ENCODE data around the gene PTGER1.
"Not testable (repeated sequence)": the region's sequence is repeated elsewhere in the genome, so short reads cannot be mapped to it uniquely, and the experiment has no call there.

PTGER1 gene

DNA sequence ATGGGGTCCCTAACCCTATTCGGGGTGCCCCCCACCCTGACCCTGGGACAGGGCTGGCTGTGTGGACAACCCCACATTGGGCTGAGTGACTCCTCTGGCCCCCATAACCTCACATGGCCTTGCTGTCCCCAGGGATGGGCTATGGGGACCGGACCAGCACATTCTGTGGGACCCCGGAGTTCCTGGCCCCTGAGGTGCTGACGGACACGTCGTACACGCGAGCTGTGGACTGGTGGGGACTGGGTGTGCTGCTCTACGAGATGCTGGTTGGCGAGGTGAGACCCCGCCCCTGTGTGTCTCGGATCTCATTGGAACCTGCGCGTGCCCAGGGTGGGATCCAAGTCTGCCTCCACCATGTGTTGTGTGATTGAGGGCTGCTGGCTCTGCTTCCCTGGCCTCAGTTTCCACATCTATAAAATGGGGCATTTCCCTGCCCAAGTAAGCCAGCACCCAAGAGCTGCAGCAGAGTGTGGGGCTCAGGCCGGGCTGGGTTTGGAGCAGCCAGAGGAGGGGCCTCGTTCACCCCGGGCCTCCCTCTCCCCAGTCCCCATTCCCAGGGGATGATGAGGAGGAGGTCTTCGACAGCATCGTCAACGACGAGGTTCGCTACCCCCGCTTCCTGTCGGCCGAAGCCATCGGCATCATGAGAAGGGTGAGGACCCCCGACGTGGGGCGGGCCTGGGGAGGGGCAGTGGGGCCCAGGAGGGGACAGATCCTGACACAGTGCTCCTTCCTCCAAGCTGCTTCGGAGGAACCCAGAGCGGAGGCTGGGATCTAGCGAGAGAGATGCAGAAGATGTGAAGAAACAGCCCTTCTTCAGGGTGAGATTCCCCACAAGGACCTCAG lies 4.9 kb downstream of the PTGER1 start:
- H3K4me1 ChIP-seq (ENCODE audit: control extremely low read depth in 1 of 4, control insufficient read depth in 4 of 4, insufficient read depth in 4 of 4, low read length in 3 of 4) = peaks cover 0 to 34% (median 25%) of the 10 kb centered on the region in 4 experiments
- H3K36me3 ChIP-seq (ENCODE audit: control insufficient read depth in 4 of 4, insufficient read depth in 4 of 4, low read length in 3 of 4) = peaks cover 3 to 52% (median 32%) of the 10 kb centered on the region in 4 experiments
- H3K9me3 ChIP-seq (ENCODE audit: control extremely low read depth in 1 of 5, control insufficient read depth in 4 of 5, insufficient read depth in 2 of 5, low read depth in 1 of 5, low read length in 4 of 5) = no peaks in the 10 kb centered on the region
- WGBS (ENCODE audit: insufficient coverage) = 96% methylated on average over 23 of the region's 32 CpGs
- DNase-seq = no peak
- POLR2A ChIA-PET = interaction anchor here (0.5 to 0.8 kb wide), 2 partner anchors 14 to 48 kb away, joined by 3 read pairs; no protein-coding TSS in a partner anchor
- CTCF ChIA-PET = interaction anchor here (3.1 kb wide), 1 partner anchor 10 kb away, joined by 17 read pairs; no protein-coding TSS in a partner anchor
- no peak overlapping the region for H3K4me3 ChIP-seq (ENCODE audit: control insufficient read depth in 1 of 7, extremely low read depth in 1 of 7, insufficient read depth in 4 of 7, low read depth in 2 of 7, low read length in 6 of 7)
- no peak overlapping the region for H3K27ac ChIP-seq (ENCODE audit: insufficient read depth in 1 of 2, low read depth in 1 of 2, low read length in 2 of 2, poor library complexity in 1 of 2, severe bottlenecking in 2 of 2)
- H3K27me3 ChIP-seq (replicated peaks in 2 of 5; ENCODE audit: control insufficient read depth in 4 of 5, insufficient read depth in 5 of 5, low read length in 4 of 5) = peaks cover 0 to 29% (median 7%) of the 10 kb centered on the region in 5 experiments

DNA sequence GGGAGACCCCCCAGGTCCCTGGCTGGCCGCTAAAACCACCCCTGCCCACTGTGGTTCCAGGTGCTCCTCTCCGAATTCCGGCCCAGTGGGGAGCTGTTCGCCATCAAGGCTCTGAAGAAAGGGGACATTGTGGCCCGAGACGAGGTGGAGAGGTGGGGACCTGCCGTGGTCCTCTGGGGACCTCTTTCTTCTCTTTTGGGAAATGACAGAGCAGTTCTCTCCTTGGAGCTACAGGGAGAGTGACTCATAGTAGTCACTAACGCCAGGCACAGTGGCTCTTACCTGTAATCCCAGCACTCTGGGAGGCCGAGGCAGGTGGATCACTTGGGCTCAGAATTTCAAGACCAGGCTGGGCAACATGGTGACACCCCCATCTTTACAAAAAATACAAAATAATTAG lies 7.3 kb downstream of the PTGER1 start:
- peaks cover 12 to 74% (median 50%) of the 10 kb centered on the region in 4 experiments for H3K36me3 ChIP-seq (ENCODE audit: control insufficient read depth in 4 of 4, insufficient read depth in 4 of 4, low read length in 3 of 4)
- 89% methylated on average over 8 of the region's 9 CpGs for whole genome bisulfite sequencing (ENCODE audit: insufficient coverage)
- peaks cover 0 to 11% (median 11%) of the 10 kb centered on the region in 4 experiments for H3K4me1 ChIP-seq (ENCODE audit: control extremely low read depth in 1 of 4, control insufficient read depth in 4 of 4, insufficient read depth in 4 of 4, low read length in 3 of 4)
- no peak overlapping the region for H3K27ac ChIP-seq (ENCODE audit: insufficient read depth in 1 of 2, low read depth in 1 of 2, low read length in 2 of 2, poor library complexity in 1 of 2, severe bottlenecking in 2 of 2)
- peaks cover 0 to 6% (median under 1%) of the 10 kb centered on the region in 5 experiments for H3K27me3 ChIP-seq (replicated peaks in 2 of 5; ENCODE audit: control insufficient read depth in 4 of 5, insufficient read depth in 5 of 5, low read length in 4 of 5)
- no peak overlapping the region for H3K4me3 ChIP-seq (ENCODE audit: control insufficient read depth in 1 of 7, extremely low read depth in 1 of 7, insufficient read depth in 4 of 7, low read depth in 2 of 7, low read length in 6 of 7)
- no peaks in the 10 kb centered on the region for H3K9me3 ChIP-seq (ENCODE audit: control extremely low read depth in 1 of 5, control insufficient read depth in 4 of 5, insufficient read depth in 2 of 5, low read depth in 1 of 5, low read length in 4 of 5)
- CTCF ChIA-PET = interaction anchor here (0.6 to 3.1 kb wide), 11 partner anchors 9 to 62 kb away, joined by 3 to 17 read pairs (median 4); partner anchors contain the start of gene PKN1
- DNase-seq = peak in 2 of 3 donors; percentile 50 to 73
- POLR2A ChIA-PET = interaction anchor here (1.2 kb wide), 1 partner anchor 12 kb away, joined by 3 read pairs; no protein-coding TSS in a partner anchor

DNA sequence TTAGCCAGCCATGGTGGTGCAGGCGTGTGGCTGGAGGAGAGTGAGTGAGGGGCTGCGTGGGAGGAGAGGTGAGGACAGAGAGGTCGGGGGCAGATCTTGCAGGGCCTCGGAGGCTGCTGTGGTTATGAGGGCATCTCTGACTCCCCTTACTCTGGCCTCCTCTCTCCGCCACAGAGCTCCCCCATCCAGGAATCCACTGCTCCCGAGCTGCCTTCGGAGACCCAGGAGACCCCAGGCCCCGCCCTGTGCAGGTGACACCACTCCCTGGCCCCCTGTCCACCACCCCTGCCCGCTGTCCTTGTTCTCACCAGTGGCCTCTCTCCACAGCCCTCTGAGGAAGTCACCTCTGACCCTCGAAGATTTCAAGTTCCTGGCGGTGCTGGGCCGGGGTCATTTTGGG lies 7.8 kb downstream of the PTGER1 start:
- no peak for DNase-seq
- no peak overlapping the region for H3K4me3 ChIP-seq (ENCODE audit: control insufficient read depth in 1 of 7, extremely low read depth in 1 of 7, insufficient read depth in 4 of 7, low read depth in 2 of 7, low read length in 6 of 7)
- ChIA-PET POLR2A (interaction anchor here (1.2 kb wide), 1 partner anchor 13 kb away, joined by 3 read pairs; no protein-coding TSS in a partner anchor), CTCF (interaction anchor here (0.6 to 1.9 kb wide), 10 partner anchors 9 to 62 kb away, joined by 3 to 8 read pairs (median 4); partner anchors contain the start of gene PKN1)
- H3K36me3 ChIP-seq (ENCODE audit: control insufficient read depth in 4 of 4, insufficient read depth in 4 of 4, low read length in 3 of 4) = peaks cover 12 to 78% (median 53%) of the 10 kb centered on the region in 4 experiments
- H3K27me3 ChIP-seq (replicated peaks in 2 of 5; ENCODE audit: control insufficient read depth in 4 of 5, insufficient read depth in 5 of 5, low read length in 4 of 5) = peaks cover 0 to 2% (median 0%) of the 10 kb centered on the region in 5 experiments
- whole genome bisulfite sequencing (ENCODE audit: insufficient coverage) = 93% methylated on average over 10 of the region's 12 CpGs
- H3K27ac ChIP-seq (ENCODE audit: insufficient read depth in 1 of 2, low read depth in 1 of 2, low read length in 2 of 2, poor library complexity in 1 of 2, severe bottlenecking in 2 of 2) = no peak overlapping the region
- H3K9me3 ChIP-seq (ENCODE audit: control extremely low read depth in 1 of 5, control insufficient read depth in 4 of 5, insufficient read depth in 2 of 5, low read depth in 1 of 5, low read length in 4 of 5) = no peaks in the 10 kb centered on the region
- peaks cover 0 to 7% (median 6%) of the 10 kb centered on the region in 4 experiments for H3K4me1 ChIP-seq (ENCODE audit: control extremely low read depth in 1 of 4, control insufficient read depth in 4 of 4, insufficient read depth in 4 of 4, low read length in 3 of 4)

DNA sequence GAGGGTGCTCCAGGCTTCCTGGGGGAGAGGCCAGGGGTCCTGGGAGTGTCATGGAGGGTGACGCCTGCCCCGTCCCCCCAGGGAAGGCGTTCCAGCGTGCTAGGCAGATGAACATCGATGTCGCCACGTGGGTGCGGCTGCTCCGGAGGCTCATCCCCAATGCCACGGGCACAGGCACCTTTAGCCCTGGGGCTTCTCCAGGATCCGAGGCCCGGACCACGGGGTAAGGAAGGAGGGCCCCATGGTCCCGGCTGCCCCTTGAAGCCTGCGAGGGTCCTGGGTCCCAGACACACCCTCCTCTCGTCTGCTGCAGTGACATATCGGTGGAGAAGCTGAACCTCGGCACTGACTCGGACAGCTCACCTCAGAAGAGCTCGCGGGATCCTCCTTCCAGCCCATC lies 11.4 kb downstream of the PTGER1 start:
- CTCF ChIA-PET = interaction anchor here (0.9 to 1.5 kb wide), 2 partner anchors 9 to 21 kb away, joined by 3 read pairs; no protein-coding TSS in a partner anchor
- DNase-seq = no peak
- Histone ChIP-seq H3K4me1 (ENCODE audit: control extremely low read depth in 1 of 4, control insufficient read depth in 4 of 4, insufficient read depth in 4 of 4, low read length in 3 of 4) (no peaks in the 10 kb centered on the region), H3K4me3 (ENCODE audit: control insufficient read depth in 1 of 7, extremely low read depth in 1 of 7, insufficient read depth in 4 of 7, low read depth in 2 of 7, low read length in 6 of 7) (no peak overlapping the region), H3K9me3 (ENCODE audit: control extremely low read depth in 1 of 5, control insufficient read depth in 4 of 5, insufficient read depth in 2 of 5, low read depth in 1 of 5, low read length in 4 of 5) (no peaks in the 10 kb centered on the region), H3K36me3 (ENCODE audit: control insufficient read depth in 4 of 4, insufficient read depth in 4 of 4, low read length in 3 of 4) (peaks cover 15 to 82% (median 45%) of the 10 kb centered on the region in 4 experiments), H3K27ac (ENCODE audit: insufficient read depth in 1 of 2, low read depth in 1 of 2, low read length in 2 of 2, poor library complexity in 1 of 2, severe bottlenecking in 2 of 2) (no peak overlapping the region), H3K27me3 (replicated peaks in 2 of 5; ENCODE audit: control insufficient read depth in 4 of 5, insufficient read depth in 5 of 5, low read length in 4 of 5) (no peaks in the 10 kb centered on the region)
- WGBS (ENCODE audit: insufficient coverage) = 96% methylated on average over 21 of the region's 21 CpGs
- POLR2A ChIA-PET = no interaction called here

DNA sequence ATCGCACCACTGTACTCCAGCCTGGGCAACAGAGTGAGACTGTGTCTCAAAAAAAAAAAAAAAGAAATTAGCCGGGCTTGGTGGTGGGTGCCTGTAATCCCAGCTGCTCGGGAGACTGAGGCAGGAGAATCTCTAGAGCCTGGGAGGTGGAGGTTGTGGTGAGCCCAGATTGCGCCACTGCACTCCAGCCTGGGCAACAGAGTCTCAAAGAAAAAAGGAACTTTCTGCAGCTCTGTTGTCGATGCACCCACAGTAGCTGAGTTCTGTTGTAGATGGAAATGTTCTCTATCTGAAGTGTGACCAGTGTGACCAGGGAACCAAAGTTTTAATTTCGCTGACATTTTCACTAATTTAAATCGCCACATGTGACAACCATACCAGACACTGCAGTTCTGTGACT lies 12.8 kb downstream of the PTGER1 start:
- H3K9me3 ChIP-seq (ENCODE audit: control extremely low read depth in 1 of 5, control insufficient read depth in 4 of 5, insufficient read depth in 2 of 5, low read depth in 1 of 5, low read length in 4 of 5); DNase-seq; H3K27me3 ChIP-seq (replicated peaks in 2 of 5; ENCODE audit: control insufficient read depth in 4 of 5, insufficient read depth in 5 of 5, low read length in 4 of 5); H3K4me3 ChIP-seq (ENCODE audit: control insufficient read depth in 1 of 7, extremely low read depth in 1 of 7, insufficient read depth in 4 of 7, low read depth in 2 of 7, low read length in 6 of 7); H3K4me1 ChIP-seq (ENCODE audit: control extremely low read depth in 1 of 4, control insufficient read depth in 4 of 4, insufficient read depth in 4 of 4, low read length in 3 of 4); CTCF ChIA-PET; POLR2A ChIA-PET; H3K27ac ChIP-seq (ENCODE audit: insufficient read depth in 1 of 2, low read depth in 1 of 2, low read length in 2 of 2, poor library complexity in 1 of 2, severe bottlenecking in 2 of 2): not testable (repeated sequence)
- peaks cover 15 to 82% (median 48%) of the 10 kb centered on the region in 4 experiments for H3K36me3 ChIP-seq (ENCODE audit: control insufficient read depth in 4 of 4, insufficient read depth in 4 of 4, low read length in 3 of 4)
- WGBS (ENCODE audit: insufficient coverage) = 100% methylated on average over 2 of the region's 7 CpGs

DNA sequence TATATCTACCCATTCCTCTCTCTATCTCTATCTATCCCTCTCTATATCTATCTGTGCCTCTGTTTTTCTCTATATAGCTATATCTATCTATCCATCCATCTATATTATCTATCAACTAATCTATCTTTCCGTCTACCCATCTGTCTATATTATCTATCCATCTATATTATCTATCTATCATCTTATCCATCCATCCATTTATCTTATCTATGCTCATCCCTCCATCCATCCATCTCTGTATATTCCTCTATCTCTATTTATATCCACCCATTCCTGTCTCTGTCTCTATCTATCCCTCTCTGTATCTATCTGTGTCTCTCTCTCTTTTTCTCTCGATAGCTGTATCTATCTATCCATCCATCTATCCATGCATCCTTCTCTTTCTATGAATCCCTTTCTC lies 14.2 kb downstream of the PTGER1 start:
- H3K27ac ChIP-seq (ENCODE audit: insufficient read depth in 1 of 2, low read depth in 1 of 2, low read length in 2 of 2, poor library complexity in 1 of 2, severe bottlenecking in 2 of 2) = no peak overlapping the region
- H3K4me3 ChIP-seq (ENCODE audit: control insufficient read depth in 1 of 7, extremely low read depth in 1 of 7, insufficient read depth in 4 of 7, low read depth in 2 of 7, low read length in 6 of 7) = no peak overlapping the region
- peaks cover 17 to 78% (median 46%) of the 10 kb centered on the region in 4 experiments for H3K36me3 ChIP-seq (ENCODE audit: control insufficient read depth in 4 of 4, insufficient read depth in 4 of 4, low read length in 3 of 4)
- H3K9me3 ChIP-seq (ENCODE audit: control extremely low read depth in 1 of 5, control insufficient read depth in 4 of 5, insufficient read depth in 2 of 5, low read depth in 1 of 5, low read length in 4 of 5) = no peaks in the 10 kb centered on the region
- CTCF ChIA-PET = no interaction called here
- no peaks in the 10 kb centered on the region for H3K27me3 ChIP-seq (replicated peaks in 2 of 5; ENCODE audit: control insufficient read depth in 4 of 5, insufficient read depth in 5 of 5, low read length in 4 of 5)
- 97% methylated on average over 2 of the region's 2 CpGs for WGBS (ENCODE audit: insufficient coverage)
- POLR2A ChIA-PET = no interaction called here
- no peak for DNase-seq
- no peaks in the 10 kb centered on the region for H3K4me1 ChIP-seq (ENCODE audit: control extremely low read depth in 1 of 4, control insufficient read depth in 4 of 4, insufficient read depth in 4 of 4, low read length in 3 of 4)

DNA sequence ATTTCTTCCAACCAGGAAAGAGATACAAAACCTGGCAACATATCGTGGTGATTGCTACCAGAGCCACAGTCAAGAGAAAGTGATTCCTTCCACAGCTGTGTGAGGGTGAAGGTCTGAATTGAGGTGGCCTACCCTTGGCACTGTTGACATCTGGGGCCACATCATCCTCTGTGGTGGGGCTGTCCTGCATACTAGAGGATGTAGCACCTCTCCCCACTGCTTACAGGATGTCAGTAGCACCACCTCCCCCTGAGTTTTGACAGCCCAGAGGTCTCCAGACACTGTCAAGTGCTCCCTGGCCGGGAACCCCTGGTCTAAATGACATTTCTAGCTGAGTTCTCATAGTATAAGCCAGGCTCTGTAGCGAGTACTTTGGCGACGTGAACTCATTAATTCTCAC lies 15.5 kb downstream of the PTGER1 start:
- ChIA-PET POLR2A (interaction anchor here (0.6 kb wide), 1 partner anchor 58 kb away, joined by 5 read pairs; the partner anchor contains the start of gene DNAJB1), CTCF (interaction anchor here (1.0 to 2.7 kb wide), 3 partner anchors 8 to 31 kb away, joined by 4 to 7 read pairs (median 6); no protein-coding TSS in a partner anchor)
- H3K27me3 ChIP-seq (replicated peaks in 2 of 5; ENCODE audit: control insufficient read depth in 4 of 5, insufficient read depth in 5 of 5, low read length in 4 of 5) = no peaks in the 10 kb centered on the region
- no peak overlapping the region for H3K4me3 ChIP-seq (ENCODE audit: control insufficient read depth in 1 of 7, extremely low read depth in 1 of 7, insufficient read depth in 4 of 7, low read depth in 2 of 7, low read length in 6 of 7)
- no peak overlapping the region for H3K27ac ChIP-seq (ENCODE audit: insufficient read depth in 1 of 2, low read depth in 1 of 2, low read length in 2 of 2, poor library complexity in 1 of 2, severe bottlenecking in 2 of 2)
- no peak for DNase-seq
- WGBS (ENCODE audit: insufficient coverage) = 76% methylated on average over 5 of the region's 5 CpGs
- no peaks in the 10 kb centered on the region for H3K9me3 ChIP-seq (ENCODE audit: control extremely low read depth in 1 of 5, control insufficient read depth in 4 of 5, insufficient read depth in 2 of 5, low read depth in 1 of 5, low read length in 4 of 5)
- H3K36me3 ChIP-seq (ENCODE audit: control insufficient read depth in 4 of 4, insufficient read depth in 4 of 4, low read length in 3 of 4) = peaks cover 22 to 76% (median 49%) of the 10 kb centered on the region in 4 experiments
- H3K4me1 ChIP-seq (ENCODE audit: control extremely low read depth in 1 of 4, control insufficient read depth in 4 of 4, insufficient read depth in 4 of 4, low read length in 3 of 4) = no peaks in the 10 kb centered on the region

Data from common myeloid progenitor, CD34-positive (primary cell).